BJ (cell line): ENCODE data around the gene TMCO1. TPM values are rescaled to one million over a fixed set of nuclear protein-coding genes. Genes with fewer than 3 reads are reported as not detected.
"Not testable (repeated sequence)": the region's sequence is repeated elsewhere in the genome, so short reads cannot be mapped to it uniquely, and the experiment has no call there.

Source experiments
- CTCF ChIA-PET: fragments of 350-600 bp; formaldehyde crosslinking; extraction: SDS; loops from one replicate; lab custom pipeline; 2021; ENCODE audit warnings: antibody characterized with exemption, inconsistent platforms; lab: Yijun Ruan, JAX
- POLR2A ChIA-PET: fragments of 300-600 bp; sonication (Branson Sonifier 250); formaldehyde crosslinking; extraction: SDS; loops from one replicate; lab custom pipeline; 2021; ENCODE audit warnings: antibody characterized with exemption; lab: Charles Lee
- DNase-seq: peaks from one replicate; pipeline ENCODE4 v3.0.0-alpha.2; 2011; ENCODE audit warnings: low read depth
- H3K27me3 ChIP-seq: 2 replicates; pipeline ENCODE4 v1.6.0; 2011; ENCODE audit warnings: low read length; ENCODE audit not compliant: control insufficient read depth, insufficient read depth
- H3K36me3 ChIP-seq: 2 replicates; pipeline ENCODE4 v1.5.1; 2011; ENCODE audit warnings: low read length; ENCODE audit not compliant: control insufficient read depth, insufficient read depth
- H3K4me3 ChIP-seq: 2 replicates; pipeline ENCODE4 v1.5.1; 2011; ENCODE audit warnings: low read depth, mild to moderate bottlenecking, control low read depth, low read length
- CTCF ChIP-seq: IDR thresholded peaks from 2 replicates; pipeline ENCODE4 v1.5.1; 2011; ENCODE audit warnings: low read depth, mild to moderate bottlenecking, control low read depth, inconsistent platforms, low read length, moderate library complexity; ENCODE audit not compliant: insufficient read depth
- polyA minus RNA-seq: library from RNA; depleted of rRNA, polyadenylated mRNA; stranded (reverse); fragments of >200 nt; gene quantifications from 2 replicates; pipeline ENCODE4 v1.2.3, GENCODE V29; 2011; rRNA and poly(A)+ RNA removed
- polyA plus RNA-seq: library from polyadenylated mRNA; depleted of rRNA; stranded (reverse); fragments of >200 nt; gene quantifications from 2 replicates; pipeline ENCODE4 v1.2.3, GENCODE V29; 2011; rRNA removed

Gene TMCO1
- polyA plus RNA-seq (203 and 244 TPM in 2 replicates), polyA minus RNA-seq (69.8 and 72.6 TPM in 2 replicates)

- ChIA-PET POLR2A (interaction anchor here (1.0 kb wide), 1 partner anchor 130 kb away, joined by 3 read pairs; no protein-coding TSS in a partner anchor), CTCF (interaction anchor here (0.7 to 1.8 kb wide), 6 partner anchors 60 to 146 kb away, joined by 3 to 12 read pairs (median 4); no protein-coding TSS in a partner anchor)
- Histone ChIP-seq H3K4me3 (peak within 1 kb of the TSS; percentile 64), H3K27me3 (no peaks in the 10 kb centered on the region), H3K36me3 (peaks cover 3% of the 10 kb centered on the region)
- DNase-seq, result peak; percentile 87
- peak; percentile 23; the same call in 1 of the 2 replicates for TF ChIP-seq CTCF
Observed at GRCh38 chr1:165768513-165769394, at the start of gene TMCO1. Gene TMCO1, minus strand, starts transcription at chr1:165768868. Its CDS starts 117 bp downstream, at chr1:165768751.

GRCh38 chr1:165816826-165817497 lies 48.3 kb upstream of the TMCO1 start:
- no peak for TF ChIP-seq CTCF
- H3K36me3 ChIP-seq, result no peaks in the 10 kb centered on the region
- ChIA-PET CTCF (interaction anchor here (1.4 kb wide), 1 partner anchor 9 kb away, joined by 3 read pairs; no protein-coding TSS in a partner anchor), POLR2A (no interaction called here)
- H3K4me3 ChIP-seq, result no peak overlapping the region
- no peaks in the 10 kb centered on the region for H3K27me3 ChIP-seq
- DNase-seq, result no peak

GRCh38 chr1:165816157-165816556 lies 47.5 kb upstream of the TMCO1 start:
- Histone ChIP-seq H3K4me3 (no peak overlapping the region), H3K36me3 (no peaks in the 10 kb centered on the region), H3K27me3 (no peaks in the 10 kb centered on the region)
- TF ChIP-seq CTCF, result no peak
- ChIA-PET CTCF (interaction anchor here (1.4 kb wide), 1 partner anchor 9 kb away, joined by 3 read pairs; no protein-coding TSS in a partner anchor), POLR2A (no interaction called here)
- no peak for DNase-seq

GRCh38 chr1:165815725-165816124 lies 47.1 kb upstream of the TMCO1 start:
- no peak for TF ChIP-seq CTCF
- ChIA-PET CTCF (no interaction called here), POLR2A (no interaction called here)
- DNase-seq, result no peak
- no peaks in the 10 kb centered on the region for H3K36me3 ChIP-seq
- no peaks in the 10 kb centered on the region for H3K27me3 ChIP-seq
- no peak overlapping the region for H3K4me3 ChIP-seq

GRCh38 chr1:165807613-165808012 lies 38.9 kb upstream of the TMCO1 start:
- H3K4me3 ChIP-seq, result no peak overlapping the region
- ChIA-PET POLR2A (no interaction called here), CTCF (no interaction called here)
- H3K36me3 ChIP-seq, result no peaks in the 10 kb centered on the region
- TF ChIP-seq CTCF, result no peak
- no peak for DNase-seq
- no peaks in the 10 kb centered on the region for H3K27me3 ChIP-seq

GRCh38 chr1:165804513-165804912 lies 35.8 kb upstream of the TMCO1 start:
- CTCF ChIA-PET, H3K36me3 ChIP-seq, H3K27me3 ChIP-seq, POLR2A ChIA-PET, H3K4me3 ChIP-seq, DNase-seq: not testable (repeated sequence)
